Bronchial epithelial cell (primary cell): ENCODE measurements around the gene UBE2O. TPM values are rescaled to one million over a fixed set of nuclear protein-coding genes. Genes with fewer than 3 reads are reported as not detected.

Experiments used
- DNase-seq: peaks from one replicate; pipeline ENCODE4 v3.0.0-alpha.2; 2010; ENCODE audit warnings: low read depth
- FAIRE-seq: peaks from 2 replicates; lab custom pipeline; 2011; peaks lifted over from hg19 to GRCh38; lab: Jason Lieb, UNC
- H3K27me3 ChIP-seq: 2 replicates; pipeline ENCODE4 v1.5.1; 2011; ENCODE audit warnings: low read length; ENCODE audit not compliant: control insufficient read depth, insufficient read depth
- H3K36me3 ChIP-seq: 2 replicates; pipeline ENCODE4 v1.5.1; 2011; ENCODE audit warnings: low read length; ENCODE audit not compliant: control insufficient read depth, insufficient read depth
- H3K4me3 ChIP-seq: 2 replicates; pipeline ENCODE4 v1.5.1; 2011; ENCODE audit warnings: mild to moderate bottlenecking, low read depth, low read length, control low read depth
- CTCF ChIP-seq: IDR thresholded peaks from 2 replicates; pipeline ENCODE4 v1.5.1; 2011; ENCODE audit warnings: mild to moderate bottlenecking, moderate library complexity, low read length, control low read depth, inconsistent platforms; ENCODE audit not compliant: insufficient read depth, severe bottlenecking
- total RNA-seq: library from RNA; depleted of rRNA; stranded (reverse); fragments of >200 nt; gene quantifications from 2 replicates; pipeline ENCODE4 v1.2.1, GENCODE V29; 2014

The UBE2O gene
- total RNA-seq, 1 donor from 2014 or later, result 15.8 TPM

DNA sequence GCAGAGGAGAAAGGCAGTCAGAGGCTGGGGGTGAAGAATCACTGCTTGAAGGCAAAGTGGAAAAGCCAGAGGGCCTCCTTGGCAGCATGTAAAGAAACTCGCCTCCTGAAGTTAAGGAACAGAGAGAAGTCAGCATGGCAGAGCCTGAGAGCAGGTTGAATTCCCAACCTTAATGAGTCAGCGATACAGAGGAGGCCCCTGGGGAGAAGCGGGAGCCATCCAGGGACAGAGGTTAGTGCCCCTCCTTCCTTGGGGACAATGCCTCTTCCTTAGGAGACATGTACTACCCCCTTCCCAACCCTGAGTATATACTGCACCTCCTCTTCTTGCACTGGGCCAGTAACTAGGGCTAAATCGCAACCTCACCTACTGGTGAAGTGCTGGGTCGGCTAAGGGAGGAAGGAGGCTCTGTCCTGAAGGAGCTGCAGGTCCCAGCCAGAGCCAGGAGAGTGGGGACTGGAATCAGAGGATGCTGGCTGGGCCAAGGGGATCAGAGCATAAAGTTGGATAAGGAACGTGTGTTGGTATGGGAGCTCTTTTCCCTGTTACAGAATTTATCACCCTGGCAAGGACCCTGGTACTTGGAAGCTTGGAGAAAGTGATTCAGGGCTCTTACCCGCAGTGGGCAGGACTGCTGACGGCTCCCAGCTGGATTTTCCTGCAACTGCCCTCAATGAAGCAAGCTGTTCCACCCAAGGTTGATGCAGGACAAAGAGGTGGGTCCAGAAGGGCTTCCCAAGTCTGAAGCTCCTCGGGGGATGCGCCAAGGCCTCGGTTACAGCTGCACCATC lies 9.0 kb upstream of the UBE2O start:
- Histone ChIP-seq H3K4me3 (no peak overlapping the region), H3K36me3 (no peaks in the 10 kb centered on the region), H3K27me3 (no peaks in the 10 kb centered on the region)
- no peak for TF ChIP-seq CTCF
- no peak for DNase-seq
- FAIRE-seq, result no peak

- Histone ChIP-seq H3K36me3 (no peaks in the 10 kb centered on the region), H3K27me3 (no peaks in the 10 kb centered on the region), H3K4me3 (no peak overlapping the region)
- TF ChIP-seq CTCF, result no peak
- FAIRE-seq (no peak), DNase-seq (no peak)
Observed at GRCh38 chr17:76459674-76460073, 6.7 kb upstream of the UBE2O start.

DNA sequence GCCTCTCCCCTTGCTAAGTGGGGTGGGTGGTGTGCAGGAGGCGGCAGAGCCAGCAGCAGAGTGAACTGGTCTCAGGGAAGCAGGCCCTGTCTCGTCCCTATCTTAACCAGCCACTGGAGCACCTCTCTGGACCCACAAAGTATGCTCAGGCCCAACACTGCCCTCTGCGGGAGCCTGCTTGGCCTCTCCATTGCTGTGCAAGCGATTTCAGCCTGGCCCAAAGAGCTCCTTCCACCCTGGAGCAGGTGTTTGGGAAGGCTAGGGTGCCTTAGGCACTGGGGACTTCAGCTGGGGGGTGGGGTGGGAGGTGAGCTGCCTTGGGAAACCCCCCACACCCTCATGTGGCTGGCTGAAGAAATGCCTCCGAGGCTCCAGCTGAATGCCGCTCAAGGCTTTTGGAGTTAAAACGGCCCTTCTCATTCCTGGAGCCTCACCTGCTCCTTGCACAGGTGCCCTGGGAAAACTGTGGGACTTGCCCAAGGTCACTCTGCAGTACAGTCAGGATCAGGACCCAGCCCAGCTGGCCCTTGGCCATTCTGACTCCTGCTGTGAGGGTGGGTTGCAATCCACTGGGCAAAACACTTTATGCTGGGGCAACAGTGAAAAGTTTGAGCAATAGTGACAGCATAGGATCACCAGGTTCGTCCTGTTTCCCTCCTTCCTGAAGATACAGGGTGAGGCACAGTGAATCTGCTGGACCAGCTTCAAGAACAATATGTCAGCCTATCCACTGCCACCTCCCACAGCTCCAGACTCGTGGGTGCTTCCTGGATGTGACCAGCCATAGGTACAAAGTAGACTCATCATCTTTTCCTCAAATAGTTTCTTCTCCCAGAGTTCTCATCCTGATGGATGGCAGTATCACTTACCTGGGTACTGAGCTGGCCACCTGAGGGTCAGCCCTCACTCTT lies 5.9 kb upstream of the UBE2O start:
- peak; percentile 52 for DNase-seq
- TF ChIP-seq CTCF, result peak; percentile 86
- FAIRE-seq, result no peak
- Histone ChIP-seq H3K27me3 (no peaks in the 10 kb centered on the region), H3K36me3 (no peaks in the 10 kb centered on the region), H3K4me3 (no peak overlapping the region)

DNA sequence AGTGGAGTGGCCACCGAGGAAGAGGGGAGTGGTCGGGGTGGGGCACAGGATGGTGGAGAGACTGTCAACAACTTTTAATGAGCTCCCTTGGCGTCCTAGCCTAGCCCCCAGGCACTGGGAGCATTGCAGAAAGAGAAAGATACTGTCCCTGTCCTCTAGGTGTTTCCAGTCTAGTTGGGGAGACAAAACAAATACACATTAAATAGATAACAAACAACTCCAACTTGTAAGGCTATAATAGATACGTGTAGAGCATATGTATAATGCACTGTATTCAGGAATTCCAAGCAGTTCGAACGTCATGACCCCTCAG lies 435 bp upstream of the UBE2O start:
- no peak for DNase-seq
- FAIRE-seq, result no peak
- Histone ChIP-seq H3K36me3 (no peaks in the 10 kb centered on the region), H3K27me3 (no peaks in the 10 kb centered on the region), H3K4me3 (no peak overlapping the region)
- TF ChIP-seq CTCF, result no peak

DNA sequence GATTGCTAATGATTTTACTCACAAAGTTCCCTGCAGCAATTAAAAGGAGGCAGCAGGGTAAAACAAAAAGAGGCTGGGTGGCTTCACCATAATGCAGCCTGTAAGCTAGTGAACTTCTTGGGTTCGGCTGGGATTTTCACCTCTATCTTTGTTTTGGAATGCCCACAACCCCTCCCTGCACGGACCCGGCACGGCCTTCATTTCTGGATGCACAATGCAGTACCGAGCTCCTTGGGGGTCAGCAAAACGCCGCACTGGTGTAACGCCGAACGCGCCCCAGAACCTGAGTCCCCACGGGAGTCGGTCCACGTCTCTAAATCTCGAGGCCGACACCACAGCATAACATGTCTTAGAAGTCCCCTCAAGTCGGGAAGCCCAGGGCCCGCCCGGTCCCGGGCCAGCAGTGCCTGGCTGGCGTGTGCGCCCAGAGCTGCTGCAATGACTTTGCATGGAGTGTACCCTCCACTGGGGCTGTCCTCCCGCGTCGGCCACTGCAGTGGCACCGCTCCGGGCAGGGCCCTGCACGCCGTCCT lies 759 bp downstream of the UBE2O start:
- DNase-seq, result no peak
- H3K36me3 ChIP-seq, result no peaks in the 10 kb centered on the region
- H3K27me3 ChIP-seq, result no peaks in the 10 kb centered on the region
- no peak for FAIRE-seq
- peak overlapping the region; percentile 81 for H3K4me3 ChIP-seq
- TF ChIP-seq CTCF, result no peak
